Suprapubic skin (tissue), 4 donors: ENCODE measurements around the gene LRPPRC. TPM values are rescaled to one million over a fixed set of nuclear protein-coding genes. Genes with fewer than 3 reads are reported as not detected.

Source experiments
- DNase-seq, 2 donors: peaks; one replicate each; pipeline ENCODE4 v3.0.0-alpha.2; 2019; ENCODE audit warnings: low spot score in 2 of 2
- H3K27ac ChIP-seq: fragments of 200-600 bp; sonication (generic); one replicate; pipeline ENCODE4 v1.5.1; 2019
- H3K27me3 ChIP-seq: fragments of 200-600 bp; sonication (generic); one replicate; pipeline ENCODE4 v1.5.1; 2019
- H3K36me3 ChIP-seq: fragments of 200-600 bp; sonication (generic); one replicate; pipeline ENCODE4 v1.5.1; 2019
- H3K4me1 ChIP-seq: fragments of 200-600 bp; sonication (generic); one replicate; pipeline ENCODE4 v1.5.1; 2019
- H3K4me3 ChIP-seq: fragments of 200-600 bp; sonication (generic); one replicate; pipeline ENCODE4 v1.5.1; 2019; ENCODE audit warnings: mild to moderate bottlenecking
- H3K9me3 ChIP-seq: fragments of 200-600 bp; sonication (generic); one replicate; pipeline ENCODE4 v1.5.1; 2019
- CTCF ChIP-seq, 2 donors: fragments of 200-600 bp in 1 of 2; fragments of 450-650 bp in 1 of 2; sonication (generic) in 1 of 2; IDR thresholded peaks; one replicate each; pipeline ENCODE4 v1.5.1; 2016 to 2019; ENCODE audit warnings: antibody characterized with exemption in 2 of 2, mild to moderate bottlenecking in 1 of 2, moderate library complexity in 1 of 2
- EP300 ChIP-seq: sonication (generic); formaldehyde crosslinking; IDR thresholded peaks from one replicate; pipeline ENCODE4 v1.6.1; 2017; ENCODE audit warnings: antibody characterized with exemption
- POLR2A ChIP-seq, 2 donors: fragments of 450-650 bp; IDR thresholded peaks; one replicate each; pipeline ENCODE4 v1.6.1; 2017; ENCODE audit warnings: antibody characterized with exemption in 2 of 2, mild to moderate bottlenecking in 2 of 2, moderate library complexity in 2 of 2
- POLR2AphosphoS5 ChIP-seq, 3 donors: sonication (generic); formaldehyde crosslinking; IDR thresholded peaks; one replicate each; pipeline ENCODE4 v1.6.1; 2017; ENCODE audit warnings: antibody characterized with exemption in 3 of 3
- WGBS: methylation state at CpG from one replicate; pipeline ENCODE4 v1.1.5; 2018; 5-methylcytosine and 5-hydroxymethylcytosine counted together
- total RNA-seq, 4 donors: library from RNA; depleted of rRNA; stranded (reverse); fragments of >200 nt; gene quantifications; one replicate each; pipeline ENCODE4 v1.1.0, GENCODE V29; 2016

LRPPRC gene
- total RNA-seq, 4 donors from 2014 or later = 45.1 to 74.7 (median 46.6) TPM

GRCh38 chr2:43898134-43898837 lies 97.5 kb downstream of the LRPPRC start:
- DNase-seq = no peak
- WGBS = 84% methylated on average over 11 of the region's 11 CpGs
- Histone ChIP-seq H3K36me3 (peaks cover 69% of the 10 kb centered on the region), H3K4me1 (no peaks in the 10 kb centered on the region), H3K27ac (no peak overlapping the region), H3K27me3 (no peaks in the 10 kb centered on the region), H3K9me3 (no peaks in the 10 kb centered on the region), H3K4me3 (no peak overlapping the region)
- TF ChIP-seq POLR2A (IDR thresholded peaks at IDR 0.05) (no peak), POLR2AphosphoS5 (IDR thresholded peaks at IDR 0.05) (no peak), CTCF (IDR thresholded peaks at IDR 0.05) (no peak), EP300 (no peak)

GRCh38 chr2:43897492-43897891 lies 98.3 kb downstream of the LRPPRC start:
- Histone ChIP-seq H3K4me3 (no peak overlapping the region), H3K27ac (no peak overlapping the region), H3K36me3 (peaks cover 76% of the 10 kb centered on the region), H3K4me1 (no peaks in the 10 kb centered on the region), H3K9me3 (no peaks in the 10 kb centered on the region), H3K27me3 (no peaks in the 10 kb centered on the region)
- TF ChIP-seq EP300 (no peak), POLR2AphosphoS5 (IDR thresholded peaks at IDR 0.05) (no peak), CTCF (IDR thresholded peaks at IDR 0.05) (no peak), POLR2A (IDR thresholded peaks at IDR 0.05) (no peak)
- 97% methylated on average over 6 of the region's 6 CpGs for whole genome bisulfite sequencing
- DNase-seq = no peak

- Histone ChIP-seq H3K9me3 (no peaks in the 10 kb centered on the region), H3K27ac (no peak overlapping the region), H3K4me3 (no peak overlapping the region), H3K27me3 (no peaks in the 10 kb centered on the region), H3K4me1 (no peaks in the 10 kb centered on the region), H3K36me3 (peaks cover 82% of the 10 kb centered on the region)
- TF ChIP-seq CTCF (IDR thresholded peaks at IDR 0.05) = no peak
- TF ChIP-seq EP300 = no peak
- TF ChIP-seq POLR2AphosphoS5 (IDR thresholded peaks at IDR 0.05) = no peak
- no peak for TF ChIP-seq POLR2A (IDR thresholded peaks at IDR 0.05)
- 86% methylated on average over 1 of the region's 1 CpG for WGBS
- no peak for DNase-seq
These were observed 98.9 kb downstream of the LRPPRC start for GRCh38 chr2:43896906-43897305.

GRCh38 chr2:43894743-43895142 lies 101.0 kb downstream of the LRPPRC start:
- Histone ChIP-seq H3K27ac (no peak overlapping the region), H3K27me3 (no peaks in the 10 kb centered on the region), H3K4me3 (no peak overlapping the region), H3K36me3 (peaks cover 87% of the 10 kb centered on the region), H3K9me3 (no peaks in the 10 kb centered on the region), H3K4me1 (no peaks in the 10 kb centered on the region)
- 92% methylated on average over 2 of the region's 2 CpGs for WGBS
- TF ChIP-seq CTCF (IDR thresholded peaks at IDR 0.05) (no peak), POLR2AphosphoS5 (IDR thresholded peaks at IDR 0.05) (no peak), POLR2A (IDR thresholded peaks at IDR 0.05) (no peak), EP300 (no peak)
- no peak for DNase-seq

- Histone ChIP-seq H3K27ac (no peak overlapping the region), H3K36me3 (peaks cover 87% of the 10 kb centered on the region), H3K4me3 (no peak overlapping the region), H3K4me1 (no peaks in the 10 kb centered on the region), H3K9me3 (no peaks in the 10 kb centered on the region), H3K27me3 (no peaks in the 10 kb centered on the region)
- TF ChIP-seq POLR2A (IDR thresholded peaks at IDR 0.05) = no peak
- TF ChIP-seq CTCF (IDR thresholded peaks at IDR 0.05) = no peak
- no peak for TF ChIP-seq POLR2AphosphoS5 (IDR thresholded peaks at IDR 0.05)
- TF ChIP-seq EP300 = no peak
- DNase-seq = no peak
- 82% methylated on average over 4 of the region's 4 CpGs for WGBS
These were observed 104.9 kb downstream of the LRPPRC start for GRCh38 chr2:43890855-43891254.
